HG02840 (cell line): ENCODE measurements around the gene LHFPL2.

Experiments used
- ATAC-seq: cut with Tn5 transposase; IDR thresholded peaks from one replicate; pipeline ENCODE4 v1.9.1; 2021; ENCODE audit warnings: mild to moderate bottlenecking, moderate library complexity, moderate number of reproducible peaks; ENCODE audit not compliant: unreplicated experiment, low FRiP score

The LHFPL2 gene

GRCh38 chr5:78644741-78645300, 3.8 kb downstream of the LHFPL2 start:
- ATAC-seq, result no peak

DNA sequence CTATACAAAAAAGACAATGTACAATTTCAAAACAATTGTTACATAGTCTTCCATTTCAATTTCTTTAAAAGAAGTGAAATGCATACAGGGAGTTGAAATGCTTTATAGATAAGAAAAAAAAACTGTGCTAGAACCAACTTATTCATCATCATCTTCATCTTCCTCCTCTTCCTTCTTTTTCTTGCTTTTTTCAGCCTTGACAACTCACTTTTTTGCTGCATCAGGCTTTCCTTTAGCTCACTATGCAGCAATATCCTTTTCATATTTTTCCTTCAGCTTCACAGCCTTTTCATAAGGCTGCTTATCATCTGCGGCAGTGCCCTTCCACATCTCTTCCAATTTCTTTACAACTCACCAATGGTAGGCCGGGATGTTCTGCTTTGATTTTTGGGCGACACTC, 4.4 kb downstream of the LHFPL2 start:
- no peak for ATAC-seq

GRCh38 chr5:78642701-78643100, 5.9 kb downstream of the LHFPL2 start:
- no peak for ATAC-seq

DNA sequence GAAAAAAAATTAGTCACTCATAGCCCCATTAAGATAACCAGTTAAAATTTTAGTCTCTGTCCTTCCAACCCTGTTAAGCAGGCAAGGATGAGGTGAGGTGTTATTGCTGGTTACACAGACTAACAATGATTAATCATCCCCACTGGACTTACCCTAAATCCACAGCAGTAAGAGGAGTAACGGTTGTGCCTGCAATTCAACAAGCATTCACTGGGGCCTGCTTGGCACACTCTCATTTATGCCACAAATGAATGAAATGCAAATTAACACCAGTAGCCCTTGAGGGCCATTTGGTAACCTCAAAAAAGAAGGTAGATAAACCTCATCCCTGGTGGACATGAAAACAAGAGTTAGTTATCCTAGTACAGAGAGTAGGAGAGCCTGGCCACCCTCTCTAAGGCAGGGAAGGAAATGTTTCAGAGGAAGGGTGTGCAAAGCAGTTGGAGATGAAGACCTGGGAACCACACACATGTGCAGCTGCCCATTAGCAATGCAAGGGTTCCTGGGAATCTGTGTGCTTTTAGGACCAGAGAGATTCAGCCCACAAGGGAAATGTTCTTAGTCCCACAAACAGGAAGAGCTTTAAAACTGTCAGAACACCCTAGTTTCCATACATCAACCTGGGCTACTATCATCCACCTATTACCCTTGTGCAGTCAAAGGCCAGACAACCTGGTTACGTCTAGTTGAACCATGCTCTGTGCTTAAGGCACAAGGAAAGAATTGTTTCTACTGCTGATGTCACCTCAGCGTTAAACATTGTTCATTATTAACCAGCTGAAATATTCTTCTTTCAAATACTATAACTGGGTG, 7.7 kb downstream of the LHFPL2 start:
- peak; percentile 63 for ATAC-seq

GRCh38 chr5:78639791-78640190, 8.8 kb downstream of the LHFPL2 start:
- no peak for ATAC-seq

DNA sequence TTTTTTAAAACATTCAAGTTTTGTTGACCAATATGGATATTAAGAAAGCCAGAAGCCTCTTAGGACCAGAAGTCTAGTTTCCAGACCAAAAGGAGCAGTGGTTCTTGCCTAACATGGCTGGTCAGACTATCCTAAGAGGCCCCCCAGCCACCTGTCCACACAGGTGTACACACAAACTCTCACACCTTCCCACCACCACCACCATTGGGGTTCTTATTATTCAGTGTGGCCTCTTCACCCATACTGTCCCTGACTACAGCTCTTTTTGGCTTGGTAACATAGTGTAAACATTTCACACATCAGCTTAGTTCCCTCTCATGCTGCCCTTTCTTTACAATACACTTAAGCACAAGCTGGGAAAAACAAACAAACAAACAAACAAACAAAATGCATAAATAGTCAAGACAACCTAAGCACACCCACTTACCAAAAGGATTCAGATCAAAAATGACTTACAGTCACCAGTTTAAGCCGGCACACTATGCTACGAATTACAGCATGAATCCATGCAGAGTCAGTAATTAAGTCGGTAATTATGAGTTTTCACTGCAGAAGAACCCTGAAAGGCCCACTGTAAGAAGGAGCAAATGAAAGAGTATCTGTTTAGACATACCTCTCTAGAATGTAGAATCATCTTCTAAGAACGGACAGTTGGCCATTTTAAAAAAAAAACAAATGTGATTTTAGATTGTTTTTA, 9.5 kb downstream of the LHFPL2 start:
- ATAC-seq, result no peak

DNA sequence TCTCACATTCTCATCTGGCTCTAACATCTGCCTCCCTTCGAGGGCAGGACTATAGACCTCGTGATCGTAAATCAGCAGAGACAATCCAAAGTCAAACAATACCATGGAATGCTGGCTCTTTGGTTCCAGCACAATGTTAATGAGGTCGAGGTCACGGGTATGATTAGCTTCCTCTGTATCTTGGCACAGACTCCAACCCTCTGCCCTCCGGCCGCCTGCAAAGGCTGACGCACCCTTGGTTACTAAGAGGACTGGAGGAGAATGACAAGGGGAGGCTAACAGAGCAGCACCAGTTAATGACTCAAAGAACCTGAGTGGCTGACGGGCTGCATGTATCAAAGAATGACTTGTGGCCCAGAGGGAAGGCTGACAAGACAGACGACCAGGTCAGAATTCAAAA, 10.1 kb downstream of the LHFPL2 start:
- ATAC-seq, result no peak

DNA sequence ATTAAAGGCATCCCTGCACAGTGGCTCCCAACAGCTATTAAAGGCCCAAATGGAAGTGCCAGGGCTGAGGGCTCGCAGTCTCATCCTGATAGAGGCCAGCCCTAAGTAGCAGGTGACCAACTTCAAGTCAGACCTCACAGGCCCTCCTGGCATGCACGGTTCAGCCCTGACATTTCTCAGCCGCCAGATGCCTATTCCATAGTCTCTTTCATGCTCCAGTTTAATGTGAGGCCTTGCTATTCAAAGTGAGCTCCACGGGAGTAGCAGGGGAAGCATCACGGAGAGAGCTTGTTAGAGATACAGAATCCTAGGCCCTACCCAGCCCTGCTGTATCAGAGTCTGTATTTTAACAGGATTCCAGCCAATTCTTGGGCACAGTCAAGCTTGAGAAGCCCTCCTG, 11.1 kb downstream of the LHFPL2 start:
- no peak for ATAC-seq

- no peak for ATAC-seq
These were observed 11.9 kb downstream of the LHFPL2 start for GRCh38 chr5:78636682-78637081.

- no peak for ATAC-seq
These were observed 13.9 kb downstream of the LHFPL2 start for GRCh38 chr5:78634634-78635033.

DNA sequence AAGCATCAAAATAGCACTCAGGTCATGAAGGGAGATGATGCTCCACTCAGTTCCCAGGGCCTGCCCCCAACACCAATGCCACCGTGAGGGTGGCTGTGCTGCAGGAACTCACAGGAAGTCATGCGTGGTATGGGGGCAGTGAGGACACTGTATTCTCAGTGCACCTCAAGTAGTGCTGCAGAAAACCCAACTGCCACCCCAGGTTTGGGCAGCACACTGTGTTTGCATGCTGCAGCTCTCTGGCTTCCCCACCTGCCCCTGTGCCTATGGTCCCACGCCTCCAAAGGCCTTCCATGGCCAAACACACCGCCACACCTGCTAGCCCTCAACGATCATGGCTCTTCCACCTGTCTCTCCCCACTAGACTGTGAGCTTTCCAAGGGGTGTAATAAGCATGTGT, 14.3 kb downstream of the LHFPL2 start:
- ATAC-seq, result no peak

DNA sequence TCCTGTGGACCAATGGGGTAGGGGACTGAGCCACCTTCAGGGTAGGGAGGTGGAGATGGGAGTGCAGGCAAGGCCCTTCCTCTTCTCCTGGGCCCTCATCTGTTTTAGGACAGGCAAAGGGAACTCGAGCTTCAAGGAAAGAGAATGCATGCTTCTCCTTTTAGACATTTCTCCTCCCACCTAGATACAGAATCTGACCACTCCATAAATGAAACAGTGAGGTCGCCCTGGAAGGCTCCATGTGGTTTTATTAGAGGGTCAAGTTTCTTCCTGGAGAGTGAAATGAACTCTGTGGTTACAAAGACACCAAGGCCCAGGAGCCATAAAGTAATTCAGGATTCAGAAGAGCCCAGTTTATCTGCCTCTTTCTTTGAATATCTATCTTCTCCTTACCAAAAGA, 14.9 kb downstream of the LHFPL2 start:
- ATAC-seq, result no peak

GRCh38 chr5:78632467-78632866, 16.1 kb downstream of the LHFPL2 start:
- no peak for ATAC-seq

- no peak for ATAC-seq
These were observed 16.6 kb downstream of the LHFPL2 start for GRCh38 chr5:78631931-78632330.

DNA sequence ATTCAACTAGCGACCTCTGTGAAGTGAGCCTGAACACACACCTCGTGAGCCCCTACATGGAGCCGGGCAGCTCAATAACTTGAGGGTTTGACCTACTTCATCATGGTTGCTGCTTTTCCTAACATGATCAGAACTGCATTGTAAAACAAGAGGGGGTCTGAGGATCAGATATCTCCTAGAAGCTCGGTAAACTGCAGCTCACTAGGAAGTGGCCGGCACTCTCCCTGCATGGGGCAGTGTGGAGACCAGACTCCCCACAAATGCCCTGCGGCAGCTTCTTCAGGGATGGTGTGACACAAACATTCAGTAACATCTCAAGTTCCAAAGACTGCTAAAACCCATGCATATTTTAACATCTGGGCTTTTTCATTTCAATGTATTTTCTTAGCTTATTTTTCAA, 18.5 kb downstream of the LHFPL2 start:
- ATAC-seq, result no peak

DNA sequence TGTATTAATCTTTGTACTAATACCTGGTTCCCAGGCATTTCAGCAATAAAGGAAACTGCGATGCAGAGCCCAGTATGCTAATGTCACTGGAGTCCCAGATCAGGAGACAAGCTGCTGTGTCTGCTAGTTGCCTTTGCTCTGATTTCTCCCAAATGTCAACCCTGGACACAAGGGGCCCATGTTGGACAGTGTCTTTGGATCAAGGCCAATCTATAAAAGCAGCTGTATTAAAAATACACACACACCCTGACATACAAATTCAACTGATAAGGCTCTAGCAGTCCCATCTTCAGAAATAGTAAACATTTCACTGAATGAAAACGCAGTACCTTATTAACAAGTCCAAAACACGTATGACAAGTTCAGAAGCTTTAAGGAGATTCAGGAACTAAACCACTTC, 18.9 kb downstream of the LHFPL2 start:
- no peak for ATAC-seq

- ATAC-seq, result no peak
These were observed 20.1 kb downstream of the LHFPL2 start for GRCh38 chr5:78628270-78628992.

GRCh38 chr5:78627766-78628165, 20.8 kb downstream of the LHFPL2 start:
- no peak for ATAC-seq

- no peak for ATAC-seq
These were observed 21.4 kb downstream of the LHFPL2 start for GRCh38 chr5:78627175-78627574.

- no peak for ATAC-seq
These were observed 22.5 kb downstream of the LHFPL2 start for GRCh38 chr5:78626009-78626571.

DNA sequence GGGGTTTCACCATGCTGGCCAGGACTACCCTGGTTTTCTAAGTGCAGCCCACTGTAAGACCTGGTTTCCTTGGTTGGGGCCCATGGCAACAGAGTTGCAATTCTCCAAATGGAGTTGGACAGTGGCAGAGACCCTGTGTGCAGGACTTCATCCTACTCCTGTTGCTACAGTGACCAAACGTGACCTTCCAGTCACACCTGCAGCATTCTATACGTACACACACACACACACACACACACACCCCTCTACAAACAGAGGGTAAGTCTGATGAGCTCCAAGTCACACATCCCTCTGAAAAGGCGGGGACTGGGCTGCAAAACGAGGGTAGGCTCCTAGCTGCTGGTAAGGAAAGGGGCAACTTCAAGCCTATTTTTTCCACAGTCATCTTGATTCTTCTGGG, 23.6 kb downstream of the LHFPL2 start:
- no peak for ATAC-seq
